GM10847 (cell line): ENCODE data around the gene PRAMEF8.
"Not testable (repeated sequence)": the region's sequence is repeated elsewhere in the genome, so short reads cannot be mapped to it uniquely, and the experiment has no call there.

Experiments
- POLR2A ChIP-seq: IDR thresholded peaks from 2 replicates; pipeline ENCODE4 v1.6.1; 2011; ENCODE audit not compliant: insufficient read length; ENCODE audit errors: extremely low read depth

The PRAMEF8 gene

GRCh38 chr1:13285037-13285436 lies at the start of gene PRAMEF8:
TSS of gene PRAMEF8 (minus strand) at chr1:13285137. CDS start at chr1:13284091, 1,046 bp downstream.
- not testable (repeated sequence) for TF ChIP-seq POLR2A

- not testable (repeated sequence) for TF ChIP-seq POLR2A
Observed at GRCh38 chr1:13315281-13315680, 30.3 kb upstream of the PRAMEF8 start, which contains the start of gene PRAMEF15. TSS of gene PRAMEF15 (plus strand) at chr1:13315581. CDS start at chr1:13318408, 2,827 bp downstream.

DNA sequence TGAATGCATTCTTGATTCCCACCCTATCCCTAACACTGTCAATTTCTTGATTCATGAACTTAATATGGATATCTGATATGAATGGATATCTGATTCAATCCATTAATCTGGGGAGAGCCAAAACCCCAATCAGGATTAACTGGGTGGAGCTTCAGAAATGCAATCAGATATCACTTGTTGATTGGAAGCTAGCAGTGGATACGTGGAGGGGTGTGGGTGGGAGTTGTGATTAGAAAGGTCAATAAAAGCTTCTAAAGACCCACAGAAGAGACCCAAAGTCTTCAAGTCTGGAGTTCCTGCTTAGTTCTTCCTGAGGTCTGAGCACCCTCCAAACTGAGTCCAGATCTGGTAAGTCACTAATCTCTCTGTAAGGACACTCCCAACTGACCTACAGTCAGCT lies 18.3 kb upstream of the PRAMEF8 start, which contains the start of gene PRAMEF33:
TSS of gene PRAMEF33 (plus strand) at position 301 of the 400 bp plus-strand sequence. CDS start 2,416 bp downstream, outside the sequence.
- TF ChIP-seq POLR2A = not testable (repeated sequence)

DNA sequence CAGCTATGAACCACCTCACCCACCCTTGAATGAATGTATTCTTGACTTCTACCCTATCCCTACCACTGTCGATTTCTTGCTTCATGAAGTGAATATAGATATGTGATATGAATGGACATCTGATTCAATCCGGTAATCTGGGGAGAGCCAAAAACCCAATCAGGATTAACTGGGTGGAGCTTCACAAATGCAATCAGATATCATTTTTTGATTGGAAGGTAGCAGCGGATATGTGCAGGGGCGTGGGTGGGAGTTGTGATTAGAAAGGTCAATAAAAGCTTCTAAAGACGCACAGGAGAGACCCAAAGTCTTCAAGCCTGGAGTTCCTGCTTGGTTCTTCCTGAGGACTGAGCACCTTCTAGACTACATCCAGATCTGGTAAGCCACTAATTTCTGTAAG lies 31.0 kb downstream of the PRAMEF8 start, which contains the start of gene PRAMEF5:
TSS of gene PRAMEF5 (plus strand) at position 301 of the 400 bp plus-strand sequence. CDS start 5,071 bp downstream, outside the sequence.
- TF ChIP-seq POLR2A = not testable (repeated sequence)
